ENCODE data around the gene LAG3.
A peak's percentile ranks its signal among the peaks of the same experiment; 100 is the strongest.

Gene LAG3

GRCh38 chr12:6757028-6757690 lies 15.2 kb upstream of the LAG3 start:
- H3K4me1 ChIP-seq (ENCODE audit: control insufficient read depth, insufficient read depth, low read length), result peaks cover 5% of the 10 kb centered on the region
- peaks cover 2% of the 10 kb centered on the region for H3K36me3 ChIP-seq (ENCODE audit: control insufficient read depth, insufficient read depth, low read length)
- H3K4me3 ChIP-seq (ENCODE audit: low read depth, low read length), result no peak overlapping the region
- no peaks in the 10 kb centered on the region for H3K9me3 ChIP-seq (ENCODE audit: control insufficient read depth, insufficient read depth, low read length)
- H3K27me3 ChIP-seq (ENCODE audit: control insufficient read depth, insufficient read depth, low read length), result no peaks in the 10 kb centered on the region
- no peak overlapping the region for H3K9ac ChIP-seq (ENCODE audit: low read depth, low read length)

- H3K9me3 ChIP-seq (ENCODE audit: control insufficient read depth, insufficient read depth, low read length), result no peaks in the 10 kb centered on the region
- no peak overlapping the region for H3K4me3 ChIP-seq (ENCODE audit: low read depth, low read length)
- no peaks in the 10 kb centered on the region for H3K27me3 ChIP-seq (ENCODE audit: control insufficient read depth, insufficient read depth, low read length)
- H3K36me3 ChIP-seq (ENCODE audit: control insufficient read depth, insufficient read depth, low read length), result no peaks in the 10 kb centered on the region
- H3K4me1 ChIP-seq (ENCODE audit: control insufficient read depth, insufficient read depth, low read length), result peaks cover 10% of the 10 kb centered on the region
- no peak overlapping the region for H3K9ac ChIP-seq (ENCODE audit: low read depth, low read length)
These were observed 13.7 kb upstream of the LAG3 start for GRCh38 chr12:6758506-6759095.

GRCh38 chr12:6759741-6760140 lies 12.6 kb upstream of the LAG3 start:
- Histone ChIP-seq H3K9me3 (ENCODE audit: control insufficient read depth, insufficient read depth, low read length) (no peaks in the 10 kb centered on the region), H3K27me3 (ENCODE audit: control insufficient read depth, insufficient read depth, low read length) (no peaks in the 10 kb centered on the region), H3K9ac (ENCODE audit: low read depth, low read length) (no peak overlapping the region), H3K4me3 (ENCODE audit: low read depth, low read length) (no peak overlapping the region), H3K36me3 (ENCODE audit: control insufficient read depth, insufficient read depth, low read length) (no peaks in the 10 kb centered on the region), H3K4me1 (ENCODE audit: control insufficient read depth, insufficient read depth, low read length) (peaks cover 10% of the 10 kb centered on the region)

- Histone ChIP-seq H3K4me3 (ENCODE audit: low read depth, low read length) (peak overlapping the region; percentile 39), H3K9me3 (ENCODE audit: control insufficient read depth, insufficient read depth, low read length) (no peaks in the 10 kb centered on the region), H3K4me1 (ENCODE audit: control insufficient read depth, insufficient read depth, low read length) (peaks cover 14% of the 10 kb centered on the region), H3K9ac (ENCODE audit: low read depth, low read length) (no peak overlapping the region), H3K27me3 (ENCODE audit: control insufficient read depth, insufficient read depth, low read length) (peaks cover 5% of the 10 kb centered on the region), H3K36me3 (ENCODE audit: control insufficient read depth, insufficient read depth, low read length) (no peaks in the 10 kb centered on the region)
These were observed 8.9 kb upstream of the LAG3 start for GRCh38 chr12:6763380-6763779.

DNA sequence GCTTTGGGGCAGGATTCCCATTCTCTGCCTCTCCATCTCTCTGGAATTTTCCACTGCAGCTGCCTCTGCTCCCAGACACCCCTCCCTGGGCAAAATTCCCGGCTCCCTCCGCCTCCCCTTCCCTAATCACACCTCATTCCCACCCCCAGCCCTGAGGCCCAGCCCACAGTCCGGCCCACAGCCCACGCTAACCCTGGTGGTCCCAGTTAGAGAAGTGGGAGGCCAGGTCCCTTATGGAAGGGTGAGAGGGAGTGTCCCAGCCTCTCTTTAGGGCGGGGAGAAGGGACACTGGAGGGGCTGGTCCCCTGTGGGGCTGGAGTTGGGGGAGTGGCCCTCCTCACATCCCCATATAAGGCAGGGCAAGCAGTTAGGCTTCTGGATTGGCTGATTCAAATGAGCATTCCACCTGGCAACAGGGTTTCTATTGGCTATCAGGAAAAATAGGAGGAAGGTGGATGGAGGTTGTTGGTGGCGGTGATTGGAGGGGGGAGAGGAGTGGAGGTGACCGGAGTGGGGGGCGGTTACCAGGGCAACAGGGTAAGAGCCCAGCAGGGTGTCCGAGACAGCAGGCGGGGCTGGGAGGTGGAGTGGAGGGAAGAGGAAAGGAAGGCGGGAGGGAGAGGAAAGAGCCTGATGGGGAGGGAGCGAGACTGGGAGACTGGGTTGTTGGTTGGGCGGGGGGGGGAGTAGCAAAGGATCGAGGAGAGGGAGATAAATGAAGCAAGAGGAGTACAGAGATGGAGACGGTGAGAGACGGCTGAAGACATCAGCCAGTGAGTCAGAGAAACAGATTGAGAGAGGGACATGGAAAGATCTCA lies 8.1 kb upstream of the LAG3 start:
- no peaks in the 10 kb centered on the region for H3K9me3 ChIP-seq (ENCODE audit: control insufficient read depth, insufficient read depth, low read length)
- H3K4me1 ChIP-seq (ENCODE audit: control insufficient read depth, insufficient read depth, low read length), result peaks cover 19% of the 10 kb centered on the region
- H3K4me3 ChIP-seq (ENCODE audit: low read depth, low read length), result peak overlapping the region; percentile 66
- H3K27me3 ChIP-seq (ENCODE audit: control insufficient read depth, insufficient read depth, low read length), result peaks cover 5% of the 10 kb centered on the region
- H3K36me3 ChIP-seq (ENCODE audit: control insufficient read depth, insufficient read depth, low read length), result no peaks in the 10 kb centered on the region
- no peak overlapping the region for H3K9ac ChIP-seq (ENCODE audit: low read depth, low read length)

GRCh38 chr12:6765048-6765633 lies 7.2 kb upstream of the LAG3 start:
- peaks cover 5% of the 10 kb centered on the region for H3K27me3 ChIP-seq (ENCODE audit: control insufficient read depth, insufficient read depth, low read length)
- H3K36me3 ChIP-seq (ENCODE audit: control insufficient read depth, insufficient read depth, low read length), result peaks cover 7% of the 10 kb centered on the region
- H3K4me3 ChIP-seq (ENCODE audit: low read depth, low read length), result peak overlapping the region; percentile 66
- no peaks in the 10 kb centered on the region for H3K9me3 ChIP-seq (ENCODE audit: control insufficient read depth, insufficient read depth, low read length)
- peaks cover 23% of the 10 kb centered on the region for H3K4me1 ChIP-seq (ENCODE audit: control insufficient read depth, insufficient read depth, low read length)
- H3K9ac ChIP-seq (ENCODE audit: low read depth, low read length), result no peak overlapping the region

DNA sequence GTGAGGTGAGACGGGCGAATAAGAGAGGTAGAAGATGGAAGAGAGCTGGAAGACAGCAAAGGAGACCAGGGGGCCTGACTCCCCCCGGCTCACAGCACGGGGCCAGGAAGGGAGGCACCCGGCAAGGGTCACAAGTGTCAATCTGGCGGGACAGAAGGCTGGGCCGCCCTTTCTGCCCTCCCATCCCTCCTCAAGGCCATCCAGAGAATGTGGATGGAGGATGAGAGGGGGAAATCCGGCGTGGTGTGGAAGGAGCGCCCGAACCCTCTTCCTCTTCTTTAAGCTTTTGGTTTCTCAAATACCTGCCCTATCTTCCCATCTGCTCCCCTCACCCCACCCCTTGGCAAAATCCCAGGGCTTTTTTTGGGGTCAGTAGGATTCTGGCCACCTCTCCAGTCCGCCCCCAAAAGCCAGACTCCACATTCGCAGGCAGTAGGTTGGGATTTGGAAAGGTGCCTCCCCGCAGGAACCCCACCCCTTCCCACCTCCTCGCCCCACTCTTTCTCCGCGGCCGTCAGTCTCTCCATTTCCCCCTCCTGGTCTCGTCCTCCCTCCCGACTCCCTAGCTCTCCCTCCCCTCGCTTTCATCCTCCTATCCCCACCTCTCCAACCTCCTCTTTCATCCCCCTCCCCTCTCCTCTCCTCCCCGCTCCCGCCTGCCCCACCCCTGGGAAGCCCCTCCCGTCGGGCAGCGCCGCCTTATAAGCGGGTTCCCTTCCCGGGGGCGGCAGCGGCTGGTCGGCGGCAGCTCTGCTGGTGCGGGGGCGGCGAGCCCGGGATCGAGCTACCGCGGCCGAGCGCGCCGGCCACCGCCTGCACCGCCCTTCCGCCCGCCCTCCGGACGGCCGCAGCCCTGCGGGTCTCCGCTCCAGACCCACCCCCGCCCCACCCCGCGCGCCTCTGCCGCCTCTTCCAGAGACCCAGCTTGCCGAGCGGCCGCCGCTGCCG lies 6.4 kb upstream of the LAG3 start, which contains the start of gene PTMS:
TSS of gene PTMS (plus strand) at position 730 of the 948 bp plus-strand sequence. CDS start 343 bp downstream, outside the sequence.
- peak within 1 kb of the TSS; percentile 56 for H3K9ac ChIP-seq (ENCODE audit: low read depth, low read length)
- peak within 1 kb of the TSS; percentile 76 for H3K4me3 ChIP-seq (ENCODE audit: low read depth, low read length)
- H3K36me3 ChIP-seq (ENCODE audit: control insufficient read depth, insufficient read depth, low read length), result peaks cover 9% of the 10 kb centered on the region
- no peaks in the 10 kb centered on the region for H3K9me3 ChIP-seq (ENCODE audit: control insufficient read depth, insufficient read depth, low read length)
- H3K27me3 ChIP-seq (ENCODE audit: control insufficient read depth, insufficient read depth, low read length), result peaks cover 5% of the 10 kb centered on the region
- H3K4me1 ChIP-seq (ENCODE audit: control insufficient read depth, insufficient read depth, low read length), result peaks cover 23% of the 10 kb centered on the region

- peaks cover 13% of the 10 kb centered on the region for H3K27me3 ChIP-seq (ENCODE audit: control insufficient read depth, insufficient read depth, low read length)
- peak overlapping the region; percentile 76 for H3K4me3 ChIP-seq (ENCODE audit: low read depth, low read length)
- peaks cover 23% of the 10 kb centered on the region for H3K4me1 ChIP-seq (ENCODE audit: control insufficient read depth, insufficient read depth, low read length)
- H3K9me3 ChIP-seq (ENCODE audit: control insufficient read depth, insufficient read depth, low read length), result no peaks in the 10 kb centered on the region
- peak overlapping the region; percentile 56 for H3K9ac ChIP-seq (ENCODE audit: low read depth, low read length)
- H3K36me3 ChIP-seq (ENCODE audit: control insufficient read depth, insufficient read depth, low read length), result peaks cover 14% of the 10 kb centered on the region
These were observed 5.5 kb upstream of the LAG3 start for GRCh38 chr12:6766651-6767349.

GRCh38 chr12:6767353-6768319 lies 4.7 kb upstream of the LAG3 start:
- peaks cover 23% of the 10 kb centered on the region for H3K4me1 ChIP-seq (ENCODE audit: control insufficient read depth, insufficient read depth, low read length)
- peaks cover 14% of the 10 kb centered on the region for H3K36me3 ChIP-seq (ENCODE audit: control insufficient read depth, insufficient read depth, low read length)
- peak overlapping the region; percentile 60 for H3K9ac ChIP-seq (ENCODE audit: low read depth, low read length)
- H3K27me3 ChIP-seq (ENCODE audit: control insufficient read depth, insufficient read depth, low read length), result peaks cover 18% of the 10 kb centered on the region
- peak overlapping the region; percentile 76 for H3K4me3 ChIP-seq (ENCODE audit: low read depth, low read length)
- no peaks in the 10 kb centered on the region for H3K9me3 ChIP-seq (ENCODE audit: control insufficient read depth, insufficient read depth, low read length)

Measured in iPS-15b (cell line).